Panc1 (cell line): ENCODE data around the gene ZFAND2B. TPM values are rescaled to one million over a fixed set of nuclear protein-coding genes. Genes with fewer than 3 reads are reported as not detected.

Source experiments
- ATAC-seq: fragments of 200-7000 bp; cut with Tn5 transposase; 2 replicates; pipeline ENCODE4 v1.9.1; 2020; ENCODE audit warnings: mild to moderate bottlenecking, moderate library complexity
- BruUV-seq: library from RNA; stranded (reverse); fragments of 400-500 nt; replicated peaks from 2 replicates; lab custom pipeline; 2021; lab: Mats Ljungman, UMichigan
- CTCF ChIA-PET: fragments of 300-600 bp; sonication (Branson Sonifier 250); formaldehyde crosslinking; loops from one replicate; lab custom pipeline; 2022; ENCODE audit warnings: antibody characterized with exemption; lab: Charles Lee
- POLR2A ChIA-PET: fragments of 300-600 bp; sonication (Branson Sonifier 250); formaldehyde crosslinking; loops from one replicate; lab custom pipeline; 2022; ENCODE audit warnings: antibody characterized with exemption; lab: Charles Lee
- DNase-seq: peaks from one replicate; pipeline ENCODE4 v3.0.0-alpha.2; 2010; ENCODE audit warnings: low read depth, low spot score
- H3K27ac ChIP-seq: 2 replicates; pipeline ENCODE4 v1.5.1; 2011; ENCODE audit warnings: mild to moderate bottlenecking, low read length, inconsistent platforms
- H3K27me3 ChIP-seq: fragments of 200-500 bp; sonication (Bioruptor generic); 2 replicates; pipeline ENCODE4 v1.6.0; 2014; ENCODE audit warnings: low read length, inconsistent platforms; ENCODE audit not compliant: control insufficient read depth, insufficient read depth
- H3K36me3 ChIP-seq: fragments of 200-500 bp; sonication (Bioruptor generic); 2 replicates; pipeline ENCODE4 v1.5.1; 2014; ENCODE audit warnings: inconsistent platforms, mild to moderate bottlenecking, low read length, moderate library complexity; ENCODE audit not compliant: control insufficient read depth, insufficient read depth
- H3K4me1 ChIP-seq: 2 replicates; pipeline ENCODE4 v1.5.1; 2011; ENCODE audit warnings: inconsistent platforms, mild to moderate bottlenecking, low read length, moderate library complexity; ENCODE audit not compliant: control insufficient read depth, insufficient read depth
- H3K4me3 ChIP-seq, 2 experiments: 2 replicates each; pipeline ENCODE4 v1.5.1; 2011 to 2012; ENCODE audit warnings: low read depth in 2 of 2, low read length in 2 of 2, mild to moderate bottlenecking in 2 of 2, inconsistent platforms in 1 of 2, moderate library complexity in 1 of 2
- H3K9me3 ChIP-seq: fragments of 200-500 bp; sonication (Bioruptor generic); 2 replicates; pipeline ENCODE4 v1.5.1; 2014; ENCODE audit warnings: low read depth, mild to moderate bottlenecking, inconsistent platforms, low read length, moderate library complexity; ENCODE audit not compliant: control insufficient read depth, insufficient read depth
- CTCF ChIP-seq: fragments of 450-650 bp; IDR thresholded peaks from 2 replicates; pipeline ENCODE4 v1.5.1; 2017; ENCODE audit warnings: mild to moderate bottlenecking
- POLR2AphosphoS5 ChIP-seq: IDR thresholded peaks from 2 replicates; pipeline ENCODE4 v1.6.1; 2012; ENCODE audit warnings: mild to moderate bottlenecking, low read depth, low read length, moderate library complexity
- REST ChIP-seq, 2 experiments: IDR thresholded peaks; 2 replicates each; pipeline ENCODE4 v1.6.1; 2011 to 2012; ENCODE audit warnings: low read depth in 2 of 2, control low read depth in 1 of 2, low read length in 1 of 2, mild to moderate bottlenecking in 1 of 2, moderate library complexity in 1 of 2; ENCODE audit not compliant: insufficient read depth in 1 of 2
- SIN3A ChIP-seq: IDR thresholded peaks from 2 replicates; pipeline ENCODE4 v1.6.1; 2012; ENCODE audit warnings: low read depth, mild to moderate bottlenecking, low read length, moderate library complexity, borderline replicate concordance; ENCODE audit not compliant: insufficient read depth
- TCF7L2 ChIP-seq: IDR thresholded peaks from 2 replicates; pipeline ENCODE4 v1.6.1; 2011; ENCODE audit warnings: mild to moderate bottlenecking, low read depth, low read length, inconsistent platforms
- in situ Hi-C: cut with HindIII; loops from 2 replicates; pipeline ENCODE4 v1.10.0; 2016; ENCODE audit warnings: low sequenced_read_pairs, low pct_unique_long_range_greater_than_20kb
- intact Hi-C: fragments of 100-400 bp; cut with micrococcal nuclease; formaldehyde crosslinking; loops from one replicate; pipeline ENCODE4 v1.10.0; 2022; ENCODE audit not compliant: unreplicated experiment
- total RNA-seq: library from RNA; stranded (reverse); gene quantifications from one replicate; pipeline ENCODE4 v1.2.1, GENCODE V29; 2021; ENCODE audit not compliant: unreplicated experiment

The ZFAND2B gene
- total RNA-seq, 1 experiment from 2014 or later, result 43.2 TPM

GRCh38 chr2:219179601-219180465 is 26.7 kb upstream of the ZFAND2B start:
- Histone ChIP-seq H3K4me3 (peak overlapping the region; percentile 66 to 88), H3K36me3 (peaks cover 25% of the 10 kb centered on the region), H3K27me3 (no peaks in the 10 kb centered on the region), H3K9me3 (no peaks in the 10 kb centered on the region), H3K27ac (peak overlapping the region; percentile 90; the same call in 1 of the 2 replicates), H3K4me1 (peaks cover 10% of the 10 kb centered on the region)
- in situ Hi-C loops (no loop called here), intact Hi-C loops (no loop called here)
- ChIA-PET CTCF (no interaction called here), POLR2A (no interaction called here)
- BruUV-seq, result no TSS peak
- ATAC-seq, result no peak
- TF ChIP-seq POLR2AphosphoS5 (no peak), SIN3A (no peak), CTCF (no peak), REST (IDR thresholded peaks at IDR 0.05; ENCODE audit: insufficient read depth in 1 of 2, low read depth in 2 of 2, low read length in 1 of 2) (no peak), TCF7L2 (no peak)
- DNase-seq, result no peak

- in situ Hi-C loops, result no loop called here
- no peak for DNase-seq
- Histone ChIP-seq H3K4me3 (no peak overlapping the region), H3K4me1 (peaks cover 10% of the 10 kb centered on the region), H3K9me3 (no peaks in the 10 kb centered on the region), H3K27ac (no peak overlapping the region), H3K27me3 (no peaks in the 10 kb centered on the region), H3K36me3 (peaks cover 25% of the 10 kb centered on the region)
- BruUV-seq, result no TSS peak
- no peak for TF ChIP-seq SIN3A
- no peak for TF ChIP-seq REST (IDR thresholded peaks at IDR 0.05; ENCODE audit: insufficient read depth in 1 of 2, low read depth in 2 of 2, low read length in 1 of 2)
- TF ChIP-seq TCF7L2, result no peak
- TF ChIP-seq CTCF, result no peak
- TF ChIP-seq POLR2AphosphoS5, result no peak
- no peak for ATAC-seq
- intact Hi-C loops, result no loop called here
- CTCF ChIA-PET, result no interaction called here
- POLR2A ChIA-PET, result no interaction called here
These were observed 25.6 kb upstream of the ZFAND2B start for GRCh38 chr2:219180961-219181360.
